Brain microvascular endothelial cell (primary cell): ENCODE results near the gene AGBL1.

Experiments used
- DNase-seq: peaks from one replicate; pipeline ENCODE4 v3.0.0-alpha.2; 2020
- H3K27ac ChIP-seq: fragments of 250-450 bp; sonication (Bioruptor Pico); 2 replicates; pipeline ENCODE4 v1.5.1; 2020; ENCODE audit warnings: mild to moderate bottlenecking, moderate library complexity
- H3K27me3 ChIP-seq: fragments of 250-450 bp; sonication (Bioruptor Pico); replicated peaks from 2 replicates; pipeline ENCODE4 v1.5.1; 2020; ENCODE audit warnings: mild to moderate bottlenecking
- H3K36me3 ChIP-seq: fragments of 250-450 bp; sonication (Bioruptor Pico); replicated peaks from 2 replicates; pipeline ENCODE4 v1.5.1; 2020; ENCODE audit warnings: mild to moderate bottlenecking
- H3K4me3 ChIP-seq: 2 replicates; pipeline ENCODE4 v1.5.1; 2011; ENCODE audit warnings: low read depth, mild to moderate bottlenecking, control low read depth, low read length, moderate library complexity
- in situ Hi-C: cut with HindIII; loops from 2 replicates; pipeline ENCODE4 v1.10.0; 2017; ENCODE audit warnings: low sequenced_read_pairs, low pct_ligation_motif_present
- TF ChIP-seq, protein P1 (sequence below): IDR thresholded peaks from 2 replicates; pipeline ENCODE4 v1.5.1; 2011; ENCODE audit warnings: low read depth, mild to moderate bottlenecking, moderate library complexity, low read length, control low read depth, inconsistent platforms; ENCODE audit errors: missing control alignments

The AGBL1 gene

DNA sequence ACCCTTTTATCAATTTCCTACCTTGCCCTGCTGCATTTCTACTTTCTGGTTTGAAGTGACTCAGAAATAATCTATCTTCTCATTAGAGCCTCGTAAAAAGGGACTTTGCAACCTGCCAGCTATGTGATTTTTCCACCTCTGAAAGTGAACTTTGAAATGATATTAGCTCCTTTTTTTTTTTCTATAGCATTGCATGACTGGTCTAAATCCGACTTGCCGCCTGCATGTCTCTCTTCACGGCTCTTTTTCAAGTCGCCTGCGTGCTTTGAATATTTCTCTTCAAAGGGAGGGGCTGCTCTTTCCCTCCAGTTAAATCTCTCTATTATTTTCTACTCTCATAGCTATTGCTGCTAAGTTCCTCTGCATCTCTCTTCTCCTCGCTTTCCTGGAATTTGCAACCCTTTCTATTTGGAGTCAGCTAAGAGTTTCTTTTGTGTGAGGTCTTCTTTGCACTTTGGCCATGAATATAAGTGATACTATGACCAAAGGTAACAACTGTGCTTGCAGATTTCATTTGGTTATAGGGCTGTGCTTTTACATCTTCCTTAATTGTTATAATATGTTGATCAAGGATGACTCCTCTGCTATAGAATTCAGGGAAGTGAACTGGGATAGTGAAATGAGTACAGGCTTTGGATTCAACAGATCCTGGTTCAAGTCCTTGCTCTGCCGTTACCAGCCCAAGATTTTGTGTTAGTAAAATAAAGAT lies 541.1 kb downstream of the AGBL1 start:
- Histone ChIP-seq H3K27ac (no peak overlapping the region), H3K27me3 (no peaks in the 10 kb centered on the region), H3K36me3 (no peaks in the 10 kb centered on the region), H3K4me3 (no peak overlapping the region)
- in situ Hi-C loops: no loop called here
- no peak for DNase-seq
- TF ChIP-seq, protein P1, sequence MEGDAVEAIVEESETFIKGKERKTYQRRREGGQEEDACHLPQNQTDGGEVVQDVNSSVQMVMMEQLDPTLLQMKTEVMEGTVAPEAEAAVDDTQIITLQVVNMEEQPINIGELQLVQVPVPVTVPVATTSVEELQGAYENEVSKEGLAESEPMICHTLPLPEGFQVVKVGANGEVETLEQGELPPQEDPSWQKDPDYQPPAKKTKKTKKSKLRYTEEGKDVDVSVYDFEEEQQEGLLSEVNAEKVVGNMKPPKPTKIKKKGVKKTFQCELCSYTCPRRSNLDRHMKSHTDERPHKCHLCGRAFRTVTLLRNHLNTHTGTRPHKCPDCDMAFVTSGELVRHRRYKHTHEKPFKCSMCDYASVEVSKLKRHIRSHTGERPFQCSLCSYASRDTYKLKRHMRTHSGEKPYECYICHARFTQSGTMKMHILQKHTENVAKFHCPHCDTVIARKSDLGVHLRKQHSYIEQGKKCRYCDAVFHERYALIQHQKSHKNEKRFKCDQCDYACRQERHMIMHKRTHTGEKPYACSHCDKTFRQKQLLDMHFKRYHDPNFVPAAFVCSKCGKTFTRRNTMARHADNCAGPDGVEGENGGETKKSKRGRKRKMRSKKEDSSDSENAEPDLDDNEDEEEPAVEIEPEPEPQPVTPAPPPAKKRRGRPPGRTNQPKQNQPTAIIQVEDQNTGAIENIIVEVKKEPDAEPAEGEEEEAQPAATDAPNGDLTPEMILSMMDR: no peak

DNA sequence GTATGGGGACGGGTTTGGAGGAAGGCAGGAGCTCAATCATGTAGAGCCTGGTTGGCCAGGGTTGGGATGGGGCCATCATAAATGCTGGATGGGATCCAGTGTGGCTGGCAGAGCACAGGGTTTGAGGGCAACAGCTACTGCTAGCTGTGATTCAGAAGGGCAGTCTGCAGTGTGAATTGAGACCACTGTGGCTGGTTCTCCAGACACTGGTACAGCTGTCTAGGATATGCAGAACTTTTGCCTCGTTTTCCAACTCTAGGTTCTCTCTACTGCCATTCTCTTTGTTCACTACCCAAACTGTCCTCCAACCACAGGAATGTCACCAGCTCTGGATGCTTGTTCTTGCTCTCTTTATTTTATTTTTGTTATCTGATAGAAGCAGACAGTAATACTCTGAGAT lies 543.6 kb downstream of the AGBL1 start:
- no peak for DNase-seq
- H3K4me3 ChIP-seq: no peak overlapping the region
- in situ Hi-C loops: no loop called here
- H3K27me3 ChIP-seq: no peaks in the 10 kb centered on the region
- TF ChIP-seq, protein P1: no peak
- no peaks in the 10 kb centered on the region for H3K36me3 ChIP-seq
- no peak overlapping the region for H3K27ac ChIP-seq

DNA sequence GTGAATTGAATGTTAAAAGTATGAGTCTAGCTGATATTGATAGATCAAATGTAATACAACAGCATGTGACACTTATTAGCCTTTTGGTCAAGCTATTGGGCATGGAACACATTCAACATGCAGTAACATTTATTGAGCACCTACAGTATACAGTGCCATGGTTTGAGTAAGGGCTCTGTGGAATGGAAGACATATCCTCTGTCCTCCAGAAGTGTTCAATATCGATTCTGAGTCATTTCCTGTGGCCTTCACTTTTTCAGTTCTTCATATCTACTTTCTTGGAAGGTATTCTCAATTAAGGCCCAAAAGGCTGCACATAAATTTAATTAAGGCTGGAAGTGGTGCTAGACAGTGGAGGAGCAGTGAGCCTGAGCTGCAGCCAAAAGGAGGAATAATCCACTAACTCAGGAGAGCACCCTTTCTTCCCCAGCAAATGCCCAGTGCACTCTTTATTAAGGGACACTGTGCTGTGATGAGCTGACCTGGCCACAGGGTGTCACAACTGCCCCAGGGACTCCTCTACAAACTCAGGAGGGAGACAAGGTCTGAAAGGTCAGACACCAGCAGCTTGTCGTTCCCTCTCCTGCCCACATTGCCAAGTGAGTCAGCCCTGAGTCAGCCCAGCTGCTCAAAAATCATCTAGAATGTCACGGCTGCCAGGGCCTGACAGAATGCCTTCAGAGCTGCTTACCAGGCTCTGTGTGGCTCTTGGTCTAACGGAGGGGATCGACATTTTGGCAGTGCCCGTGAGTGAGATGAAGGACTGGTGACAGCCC lies 544.8 kb downstream of the AGBL1 start:
- peak; percentile 86 for DNase-seq
- H3K4me3 ChIP-seq: no peak overlapping the region
- TF ChIP-seq, protein P1: peak; percentile 78
- in situ Hi-C loops: no loop called here
- no peaks in the 10 kb centered on the region for H3K27me3 ChIP-seq
- H3K36me3 ChIP-seq: no peaks in the 10 kb centered on the region
- H3K27ac ChIP-seq: no peak overlapping the region

DNA sequence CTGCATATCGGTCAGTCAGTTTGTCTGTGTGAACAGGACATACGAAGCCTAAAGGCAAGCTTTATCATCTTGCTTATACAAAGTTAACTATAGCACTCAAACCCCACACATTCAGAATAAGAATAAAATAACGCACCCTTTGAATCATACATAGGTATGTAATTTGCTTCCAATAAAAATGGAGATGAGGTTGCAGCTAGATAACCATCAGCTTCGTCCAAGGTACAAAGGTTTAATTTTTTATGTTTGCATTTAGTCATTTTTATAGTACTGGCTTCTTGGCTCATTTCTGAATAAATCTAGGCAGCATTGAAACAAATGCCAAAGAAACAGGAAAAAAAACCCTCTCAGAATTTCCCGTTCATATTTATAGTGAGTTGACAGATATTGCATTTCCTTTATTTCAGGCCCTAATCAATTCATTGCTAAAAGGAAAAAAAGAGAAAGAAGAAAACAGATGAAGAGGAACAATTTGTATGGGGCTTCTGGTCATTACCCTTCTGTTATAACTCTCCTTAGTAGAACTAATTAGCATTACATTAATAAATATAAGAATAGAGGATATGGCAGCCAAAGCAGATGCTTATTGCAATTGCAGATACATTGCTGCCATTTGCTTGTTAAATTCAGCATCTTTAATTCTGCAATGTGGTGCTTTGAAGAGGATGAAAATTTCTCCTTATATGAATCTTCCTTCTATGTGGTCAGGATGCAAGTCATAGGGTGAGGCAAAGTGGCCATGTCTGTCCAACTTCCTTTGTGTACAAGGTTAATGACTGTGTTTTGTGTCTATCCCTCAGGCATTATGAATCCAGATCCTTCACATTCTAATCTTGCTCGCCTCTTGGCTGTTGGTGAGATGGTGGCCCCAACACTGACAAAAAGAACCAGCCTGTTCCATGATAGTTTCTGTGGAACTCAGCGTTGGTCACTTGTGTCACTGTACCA lies 550.0 kb downstream of the AGBL1 start:
- H3K36me3 ChIP-seq: no peaks in the 10 kb centered on the region
- TF ChIP-seq, protein P1: no peak
- DNase-seq: no peak
- in situ Hi-C loops: no loop called here
- no peaks in the 10 kb centered on the region for H3K27me3 ChIP-seq
- no peak overlapping the region for H3K27ac ChIP-seq
- no peak overlapping the region for H3K4me3 ChIP-seq

DNA sequence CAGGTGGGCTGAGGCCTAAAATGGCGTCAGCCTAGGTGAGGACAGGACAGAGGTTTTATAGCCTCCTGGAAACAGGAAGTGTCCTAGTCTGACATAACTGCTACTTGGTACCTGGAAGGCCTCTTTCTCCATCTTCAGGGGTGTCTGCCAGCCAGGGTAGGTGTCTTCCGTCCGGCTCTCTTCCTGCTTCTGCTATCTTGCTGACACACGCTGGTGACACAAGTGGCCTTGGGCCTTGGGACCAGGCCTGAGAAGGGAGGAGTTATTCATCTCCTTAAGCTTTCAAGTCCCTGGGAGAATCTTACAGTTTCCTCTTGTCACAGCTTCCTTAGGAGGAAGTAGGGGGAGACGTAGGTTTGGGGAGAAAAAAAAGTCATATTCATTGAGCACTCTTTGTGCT lies 551.3 kb downstream of the AGBL1 start:
- TF ChIP-seq, protein P1: no peak
- Histone ChIP-seq H3K36me3 (no peaks in the 10 kb centered on the region), H3K4me3 (no peak overlapping the region), H3K27me3 (no peaks in the 10 kb centered on the region), H3K27ac (no peak overlapping the region)
- in situ Hi-C loops: no loop called here
- no peak for DNase-seq
